ENCODE data around the gene ATE1.
A peak's percentile ranks its signal among the peaks of the same experiment; 100 is the strongest.
"Not testable (repeated sequence)": the region's sequence is repeated elsewhere in the genome, so short reads cannot be mapped to it uniquely, and the experiment has no call there.

The ATE1 gene

DNA sequence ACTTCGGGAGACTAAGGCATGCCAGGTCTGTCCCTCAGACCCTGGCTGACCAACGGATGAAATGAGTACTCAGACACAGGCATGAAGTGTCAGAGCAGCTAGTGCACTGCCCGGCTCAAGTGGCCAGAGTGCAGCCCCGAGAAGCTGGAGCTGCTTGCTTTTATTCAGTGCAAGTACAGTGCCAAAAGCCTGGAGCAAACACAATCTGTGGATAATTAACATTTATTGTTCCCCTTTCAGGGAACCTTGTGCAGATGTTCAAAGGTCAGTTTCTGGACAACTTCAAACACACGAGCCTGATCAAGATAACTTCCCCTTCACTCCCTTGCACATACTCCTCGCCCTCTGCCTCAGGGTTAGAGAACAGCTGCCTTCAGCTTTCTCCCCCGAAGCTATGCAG, 7.9 kb upstream of the ATE1 start:
- in situ Hi-C loops (cut with MboI; ENCODE audit: low pct_unique_long_range_greater_than_20kb, low sequenced_read_pairs), result no loop called here
- peak; percentile 52 for DNase-seq

DNA sequence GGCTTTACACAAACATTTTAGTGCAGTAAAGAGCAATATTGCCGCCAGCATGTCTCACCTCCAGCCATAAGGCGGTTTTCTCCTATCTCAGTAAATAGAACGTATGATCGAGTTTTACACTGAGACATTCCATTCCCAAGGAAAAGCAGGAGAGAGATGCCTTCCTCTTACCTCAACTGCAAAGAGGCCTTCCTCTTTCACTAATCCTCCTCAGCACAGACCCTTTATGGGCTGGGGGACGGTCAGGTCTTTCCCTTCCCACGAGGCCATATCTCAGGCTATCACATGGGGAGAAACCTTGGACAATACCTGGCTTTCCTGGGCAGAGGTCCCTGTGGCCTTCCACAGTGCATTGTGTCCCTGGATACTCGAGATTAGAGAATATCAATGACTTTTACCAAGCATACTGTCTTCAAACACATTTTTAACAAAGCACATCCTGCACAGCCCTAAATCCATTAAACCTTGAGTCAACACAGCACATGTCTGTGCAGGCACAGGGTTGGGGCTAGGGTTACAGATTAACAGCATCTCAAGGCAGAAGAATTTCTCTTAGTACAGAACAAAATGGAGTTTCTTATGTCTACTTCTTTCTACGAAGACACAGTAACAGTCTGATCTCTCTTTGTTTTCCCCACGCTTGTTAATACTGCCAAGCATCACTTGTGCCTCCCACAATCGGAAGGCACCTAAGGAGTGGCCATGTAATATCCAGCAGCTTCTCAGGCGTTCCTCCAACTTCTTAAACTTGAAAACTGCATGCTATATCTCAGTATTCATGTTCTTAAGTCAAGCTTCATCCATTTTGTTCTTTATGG, 2.6 kb upstream of the ATE1 start:
- in situ Hi-C loops (cut with MboI; ENCODE audit: low pct_unique_long_range_greater_than_20kb, low sequenced_read_pairs); DNase-seq: not testable (repeated sequence)

DNA sequence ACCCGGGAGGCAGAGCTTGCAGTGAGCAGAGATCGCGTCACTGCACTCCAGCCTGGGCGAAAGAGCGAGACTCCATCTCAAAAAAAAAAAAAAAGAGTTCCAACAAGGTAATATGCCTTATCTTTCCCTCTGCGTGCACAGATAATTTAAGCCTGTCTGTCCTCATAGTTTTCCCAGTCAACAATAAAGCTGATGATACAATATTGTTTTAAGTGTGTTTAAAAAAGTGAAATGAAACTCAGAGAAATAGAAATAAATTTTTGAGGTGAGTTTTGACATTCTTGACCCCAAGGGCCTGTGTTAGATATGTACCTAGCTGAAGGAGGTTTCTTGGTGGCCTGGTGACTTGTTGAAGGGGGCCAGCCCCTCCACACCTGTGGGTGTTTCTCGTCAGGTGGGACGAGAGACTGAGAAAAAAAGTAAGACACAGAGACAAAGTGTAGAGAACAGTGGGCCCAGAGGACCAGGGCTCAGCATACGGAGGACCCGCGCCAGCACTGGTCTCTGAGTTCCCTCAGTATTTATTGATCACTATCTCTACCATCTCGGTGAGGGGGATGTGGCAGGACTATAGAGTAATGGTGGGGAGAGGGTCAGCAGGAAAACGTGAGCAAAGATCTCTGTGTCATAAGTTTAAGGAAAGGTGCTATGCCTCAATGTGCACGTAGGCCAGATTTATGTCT, 1.9 kb upstream of the ATE1 start:
- DNase-seq; in situ Hi-C loops (cut with MboI; ENCODE audit: low pct_unique_long_range_greater_than_20kb, low sequenced_read_pairs): not testable (repeated sequence)

DNA sequence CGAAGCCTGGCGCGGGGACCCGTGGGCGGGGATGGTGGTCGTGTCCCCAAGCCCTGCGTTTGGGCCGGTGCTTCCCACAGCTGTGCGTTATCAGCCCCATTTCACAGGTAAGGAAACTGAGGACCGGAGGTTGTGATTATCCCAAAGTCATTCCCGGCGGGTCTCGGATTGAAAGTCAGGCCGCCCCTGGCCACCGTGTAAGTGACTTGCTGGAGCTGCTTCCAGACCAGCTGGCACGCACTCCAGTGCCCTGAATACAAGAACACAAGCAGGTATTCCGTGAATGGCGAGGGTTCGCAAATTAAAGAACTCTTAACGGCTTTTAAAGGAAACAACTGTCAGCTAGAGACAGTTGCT, 675 bp upstream of the ATE1 start:
- peak; percentile 40 for DNase-seq
- in situ Hi-C loops (cut with MboI; ENCODE audit: low pct_unique_long_range_greater_than_20kb, low sequenced_read_pairs), result no loop called here

DNA sequence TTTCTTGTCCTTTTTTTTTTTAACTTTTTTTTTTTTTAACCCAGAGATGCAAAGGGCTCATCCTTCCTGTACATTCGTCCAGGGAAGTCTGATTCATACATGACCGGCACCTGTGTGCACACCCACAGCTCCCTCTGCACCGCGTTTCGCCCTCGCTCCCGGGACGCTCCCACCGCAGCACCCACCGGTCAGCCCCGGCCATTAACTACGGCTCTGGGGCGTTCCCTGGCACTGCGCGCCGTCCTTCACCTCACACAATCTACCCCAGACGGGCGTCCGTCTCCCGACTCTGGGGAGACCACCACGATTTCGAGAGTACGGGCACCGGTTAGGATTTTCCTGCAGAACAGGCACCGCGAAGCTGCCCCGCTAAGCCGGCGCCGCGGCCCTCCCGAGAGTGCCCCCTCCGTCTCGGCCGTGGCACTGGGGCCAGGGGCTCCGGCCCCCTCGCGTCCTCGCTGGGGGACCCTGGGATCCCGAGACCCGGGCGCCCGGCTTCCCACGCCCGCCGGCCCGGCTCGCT, 452 bp downstream of the ATE1 start:
- in situ Hi-C loops (cut with MboI; ENCODE audit: low pct_unique_long_range_greater_than_20kb, low sequenced_read_pairs), result no loop called here
- DNase-seq, result peak; percentile 61

DNA sequence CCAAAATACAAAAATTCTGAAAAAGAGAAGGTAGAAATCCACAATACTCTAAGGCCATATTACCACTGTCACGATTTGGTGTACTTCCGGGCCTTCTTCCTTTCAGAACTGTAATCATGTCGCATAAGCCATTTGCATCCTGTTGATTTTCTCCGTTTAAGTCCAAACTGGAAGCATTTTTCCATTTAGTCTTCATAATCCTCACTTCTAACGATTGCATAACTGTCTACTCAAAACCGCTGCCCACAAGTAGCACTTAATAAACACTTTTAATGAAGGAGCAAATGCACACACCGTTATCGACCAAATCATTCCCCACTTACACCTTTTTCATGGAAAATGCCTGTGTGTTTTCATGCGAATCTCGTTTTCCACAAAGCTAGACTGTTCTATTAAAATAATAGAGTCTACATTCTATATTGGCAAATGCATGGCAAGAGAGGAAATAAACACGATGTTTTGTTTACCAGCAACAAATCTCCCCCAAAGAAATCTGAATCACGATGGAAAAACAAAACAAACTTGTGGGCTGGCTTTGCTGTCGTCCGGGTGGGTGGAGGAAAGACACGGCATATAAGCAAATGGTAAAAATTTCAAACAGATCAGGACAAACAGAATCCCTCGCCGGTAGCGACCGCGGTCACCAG, 1.0 kb downstream of the ATE1 start:
- in situ Hi-C loops (cut with MboI; ENCODE audit: low pct_unique_long_range_greater_than_20kb, low sequenced_read_pairs), result no loop called here
- DNase-seq, result no peak

DNA sequence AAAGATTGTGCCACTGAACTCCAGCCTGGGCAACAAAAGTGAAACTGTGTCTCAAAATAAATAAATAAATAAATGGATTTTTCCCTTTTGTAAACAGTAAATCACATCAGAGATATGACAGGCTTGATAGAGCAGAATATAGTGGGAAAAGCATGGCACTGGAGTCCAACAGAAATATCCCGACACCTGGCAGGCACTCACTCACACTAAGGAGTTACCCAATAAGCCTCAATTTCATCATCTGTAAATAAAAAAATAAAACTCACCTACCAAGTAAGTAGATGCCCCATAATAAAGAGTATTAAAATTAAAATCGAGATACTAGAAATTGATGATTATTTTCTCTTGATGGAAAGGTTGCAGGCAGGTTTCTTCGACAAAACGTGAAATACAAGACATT, 1.7 kb downstream of the ATE1 start:
- in situ Hi-C loops (cut with MboI; ENCODE audit: low pct_unique_long_range_greater_than_20kb, low sequenced_read_pairs), result no loop called here
- DNase-seq, result no peak

DNA sequence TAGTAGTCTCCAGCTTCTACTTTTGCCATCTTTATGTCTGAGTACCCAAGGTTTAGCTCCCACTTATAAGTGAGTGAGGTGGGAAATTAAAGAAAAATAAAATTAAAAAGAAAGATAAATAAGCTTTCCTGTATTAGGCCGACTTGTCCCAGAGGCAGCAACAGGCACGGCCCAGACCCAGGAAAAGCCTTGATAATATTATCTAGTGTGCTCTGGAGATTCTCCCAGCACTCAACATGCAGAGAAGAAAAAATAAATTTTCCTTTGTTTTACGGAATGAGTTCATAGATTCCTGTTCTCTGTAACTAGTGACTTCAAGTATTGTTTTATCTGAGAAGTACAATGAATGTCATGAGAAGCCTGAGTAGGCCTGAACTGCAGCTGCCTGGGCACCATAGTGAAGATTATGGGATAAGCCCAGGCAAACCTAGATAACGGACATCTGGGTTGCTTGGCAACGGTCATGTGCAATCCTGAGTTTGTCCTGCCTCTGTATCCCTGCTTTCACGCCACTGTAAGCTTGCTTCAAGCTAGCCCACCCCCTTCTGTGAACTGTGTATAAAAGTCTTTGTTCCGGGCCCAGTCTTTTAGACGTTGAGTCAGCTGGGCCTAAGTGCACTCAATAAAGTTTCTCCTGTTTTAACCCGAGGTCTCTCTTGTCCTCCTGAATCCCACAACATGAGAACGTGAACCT, 6.4 kb downstream of the ATE1 start:
- no peak for DNase-seq
- in situ Hi-C loops (cut with MboI; ENCODE audit: low pct_unique_long_range_greater_than_20kb, low sequenced_read_pairs), result loop anchor here (25.0 kb wide), 1 partner anchor 984 kb away; no protein-coding TSS in a partner anchor

DNA sequence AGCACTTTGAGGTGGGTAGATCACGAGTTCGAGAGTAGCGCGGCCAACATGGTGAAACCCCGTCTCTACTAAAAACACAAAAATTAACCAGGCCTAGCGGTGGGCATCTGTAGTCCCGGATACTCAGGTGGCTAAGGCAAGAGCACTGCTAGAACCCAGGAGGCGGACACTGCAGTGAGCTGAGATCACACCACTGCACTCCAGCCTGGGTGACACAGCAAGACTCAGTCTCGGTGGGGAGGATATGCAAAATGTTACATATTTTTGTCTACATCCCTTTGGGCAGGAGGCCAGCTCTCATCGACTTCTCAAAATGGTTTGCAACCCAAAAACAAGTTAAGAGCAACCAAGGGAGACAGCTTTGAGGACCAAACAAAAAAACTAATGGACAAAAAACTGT, 8.2 kb downstream of the ATE1 start:
- in situ Hi-C loops (cut with MboI; ENCODE audit: low pct_unique_long_range_greater_than_20kb, low sequenced_read_pairs), result loop anchor here (25.0 kb wide), 1 partner anchor 982 kb away; no protein-coding TSS in a partner anchor

DNA sequence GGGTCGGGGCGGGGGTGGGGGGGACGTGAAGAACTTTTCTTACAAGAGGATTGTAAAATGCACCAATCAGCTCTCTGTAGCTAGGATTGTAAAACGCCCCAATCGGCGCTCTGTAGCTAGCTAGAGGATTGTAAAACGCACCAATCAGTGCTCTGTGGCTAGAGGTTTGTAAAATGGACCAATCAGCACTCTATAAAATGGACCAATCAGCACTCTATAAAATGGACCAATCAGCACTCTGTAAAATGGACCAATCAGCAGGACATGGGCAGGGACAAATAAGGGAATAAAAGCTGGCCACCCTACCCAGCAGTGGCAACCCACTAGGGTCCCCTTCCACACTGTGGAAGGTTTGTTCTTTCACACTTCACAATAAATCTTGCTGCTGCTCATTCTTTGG, 9.0 kb downstream of the ATE1 start:
- not testable (repeated sequence) for DNase-seq
- in situ Hi-C loops (cut with MboI; ENCODE audit: low pct_unique_long_range_greater_than_20kb, low sequenced_read_pairs), result loop anchor here (25.0 kb wide), 1 partner anchor 981 kb away; no protein-coding TSS in a partner anchor

More for the DNA sequence above, 8.2 kb downstream of the ATE1 start:
- DNase-seq, result no peak

DNA sequence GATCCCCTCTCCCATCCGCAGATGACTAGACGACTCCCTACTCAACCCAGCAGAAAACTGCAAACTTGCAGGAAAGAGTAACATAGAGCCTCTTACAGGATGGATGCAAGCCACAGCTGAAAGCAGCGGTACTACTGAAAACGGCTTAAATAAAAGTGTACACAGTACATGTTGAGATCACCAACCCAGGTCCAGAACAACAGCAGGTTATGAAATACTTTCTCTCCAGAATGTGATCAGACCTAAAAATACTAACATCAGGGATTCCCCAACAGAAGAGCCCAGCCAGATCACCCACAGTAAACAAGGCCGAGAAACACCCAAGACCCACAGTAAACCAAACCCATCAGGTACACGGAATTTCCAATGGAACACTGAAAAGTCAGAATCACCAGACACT, 13.2 kb downstream of the ATE1 start:
- in situ Hi-C loops (cut with MboI; ENCODE audit: low pct_unique_long_range_greater_than_20kb, low sequenced_read_pairs), result loop anchor here (25.0 kb wide), 1 partner anchor 977 kb away; no protein-coding TSS in a partner anchor

DNA sequence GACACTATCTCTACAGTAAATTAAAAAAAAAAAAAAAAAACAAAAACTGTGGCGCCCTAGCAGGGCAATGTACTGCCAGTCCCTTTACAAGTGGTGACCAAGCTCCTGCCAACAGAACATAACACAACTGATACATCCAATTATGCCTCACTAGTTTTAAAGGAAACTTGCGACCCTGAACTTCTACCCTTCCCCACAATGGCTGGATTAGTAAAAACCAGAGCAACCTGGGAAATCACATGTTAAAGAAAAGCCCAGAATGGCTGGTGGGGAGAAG, 16.5 kb downstream of the ATE1 start:
- in situ Hi-C loops (cut with MboI; ENCODE audit: low pct_unique_long_range_greater_than_20kb, low sequenced_read_pairs), result loop anchor here (25.0 kb wide), 1 partner anchor 974 kb away; no protein-coding TSS in a partner anchor
- DNase-seq, result no peak

More for the DNA sequence above, 13.2 kb downstream of the ATE1 start:
- DNase-seq, result no peak

DNA sequence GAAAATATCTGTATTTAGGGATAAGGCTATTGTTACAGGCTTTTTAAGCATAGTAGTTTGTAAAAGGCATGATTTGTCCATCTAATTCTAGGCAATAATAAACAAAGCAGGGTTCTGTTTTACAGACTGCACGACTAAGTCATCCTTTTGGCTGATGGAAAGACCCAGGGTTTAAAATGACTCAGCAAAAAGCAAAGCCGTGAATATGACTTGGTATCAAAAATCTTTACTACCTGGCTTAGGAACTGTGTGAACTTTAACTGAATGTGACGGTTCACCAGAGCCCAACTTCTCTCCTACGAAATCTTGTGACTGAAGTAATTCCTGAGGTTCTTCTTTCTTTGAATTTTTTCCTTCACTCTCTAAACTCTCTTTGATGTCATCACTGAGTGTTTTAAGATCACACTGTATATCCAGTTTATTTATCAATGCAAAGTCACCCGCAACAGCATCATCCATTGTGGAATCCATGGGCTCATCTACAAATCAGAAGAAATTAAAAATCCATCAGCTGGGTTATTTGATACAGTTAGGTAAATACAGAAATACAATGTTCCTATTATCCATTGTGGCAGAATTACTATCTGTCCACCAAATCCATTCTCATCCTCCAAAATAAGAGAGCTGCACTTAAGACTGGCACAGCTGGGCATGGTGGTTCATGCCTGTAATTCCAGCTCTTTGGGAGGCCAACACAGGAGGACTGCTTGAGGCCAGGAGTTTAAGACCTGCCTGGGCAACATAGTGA, 17.0 kb downstream of the ATE1 start:
- in situ Hi-C loops (cut with MboI; ENCODE audit: low pct_unique_long_range_greater_than_20kb, low sequenced_read_pairs), result loop anchor here (25.0 kb wide), 1 partner anchor 974 kb away; no protein-coding TSS in a partner anchor
- DNase-seq, result no peak

DNA sequence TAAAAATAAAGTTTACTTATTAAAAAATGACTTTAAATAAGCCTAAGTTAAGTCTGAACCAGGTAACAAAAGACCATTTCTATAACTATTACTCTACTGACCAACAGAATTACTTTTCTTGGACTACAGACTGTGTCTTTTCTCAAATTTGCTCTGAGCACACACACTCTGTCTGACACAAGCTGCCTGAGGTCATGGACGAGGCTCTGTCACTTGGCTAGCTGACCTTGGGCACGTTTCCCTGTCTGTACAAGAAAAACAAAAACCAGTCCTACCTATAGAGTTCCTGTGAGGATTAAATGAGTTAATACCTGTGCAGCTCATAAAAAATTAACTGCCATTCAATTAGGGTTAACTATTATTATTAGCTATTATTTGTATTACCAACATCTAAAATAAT, 22.9 kb downstream of the ATE1 start:
- no peak for DNase-seq
- in situ Hi-C loops (cut with MboI; ENCODE audit: low pct_unique_long_range_greater_than_20kb, low sequenced_read_pairs), result loop anchor here (25.0 kb wide), 1 partner anchor 968 kb away; no protein-coding TSS in a partner anchor

DNA sequence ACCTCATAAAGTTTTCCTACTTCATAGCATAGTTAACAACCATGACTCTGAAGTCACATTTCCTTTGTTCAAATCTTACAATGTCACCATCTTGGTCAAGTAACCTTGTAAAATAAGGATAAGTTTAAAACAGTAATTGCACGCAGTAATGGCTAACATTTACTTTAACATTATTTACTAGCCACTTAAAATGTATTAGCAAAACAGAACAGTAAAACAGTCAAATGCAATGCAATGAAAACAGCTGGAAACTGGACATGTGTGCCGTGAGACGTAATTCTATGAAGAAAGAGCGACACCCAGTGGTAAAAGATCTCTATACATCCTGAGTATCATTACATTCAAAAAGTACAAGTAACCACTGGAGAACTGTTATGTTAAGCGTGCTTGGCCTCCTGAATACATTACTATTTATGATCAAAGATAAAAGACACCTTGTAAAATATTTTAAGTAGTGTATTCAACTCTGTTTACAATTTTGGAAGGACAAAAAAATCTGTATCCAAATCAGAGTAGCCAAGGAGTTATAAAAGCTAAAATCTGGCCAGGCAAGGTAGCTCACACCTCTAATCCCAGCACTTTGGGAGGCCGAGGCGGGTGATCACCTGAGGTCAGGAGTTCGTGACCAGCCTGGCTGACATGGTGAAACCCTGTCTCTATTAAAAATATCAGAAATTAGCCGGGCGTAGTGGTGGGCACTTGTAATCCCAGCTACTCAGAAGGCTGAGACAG, 27.2 kb downstream of the ATE1 start:
- peak; percentile 78 for DNase-seq
- in situ Hi-C loops (cut with MboI; ENCODE audit: low pct_unique_long_range_greater_than_20kb, low sequenced_read_pairs), result loop anchor here (25.0 kb wide), 1 partner anchor 963 kb away; no protein-coding TSS in a partner anchor

DNA sequence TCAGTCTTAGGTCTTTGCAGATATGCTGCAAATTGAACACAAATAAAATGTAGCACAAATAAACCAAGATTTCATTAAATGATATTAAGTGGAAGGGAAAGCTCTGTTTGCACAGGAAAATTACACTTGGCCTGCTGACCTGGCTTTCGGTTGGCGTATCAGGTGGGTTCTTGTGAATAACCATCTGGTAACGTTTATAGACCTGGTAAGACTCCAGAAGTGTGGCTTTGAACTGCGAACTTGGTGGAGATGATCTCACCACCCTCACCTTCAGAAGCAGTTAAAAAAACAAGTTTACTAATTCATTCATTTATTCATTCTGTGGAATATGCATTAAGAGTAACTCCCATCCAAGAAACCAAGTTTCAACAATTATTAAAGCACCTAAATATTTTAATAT, 28.1 kb downstream of the ATE1 start:
- in situ Hi-C loops (cut with MboI; ENCODE audit: low pct_unique_long_range_greater_than_20kb, low sequenced_read_pairs), result loop anchor here (25.0 kb wide), 1 partner anchor 962 kb away; no protein-coding TSS in a partner anchor
- DNase-seq, result no peak

DNA sequence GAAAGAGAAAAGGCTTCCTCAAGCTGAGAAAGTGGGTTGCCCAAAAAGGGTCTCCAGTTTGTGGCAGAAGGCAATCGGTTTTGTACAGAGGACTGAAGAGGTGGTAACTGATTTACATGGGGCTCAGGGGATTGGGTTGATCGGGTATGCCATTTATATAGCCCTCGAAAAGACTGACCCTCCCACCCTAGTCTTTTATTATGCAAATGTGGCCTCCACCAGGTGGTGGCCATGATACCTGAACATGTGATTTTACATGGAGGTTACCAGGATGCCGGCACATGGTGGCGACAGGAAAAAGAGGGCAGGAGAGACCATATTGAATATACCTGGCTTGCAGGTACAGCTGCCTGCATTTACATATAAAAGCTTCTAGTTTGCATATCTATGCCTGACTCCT, 36.7 kb downstream of the ATE1 start:
- DNase-seq, result no peak
- in situ Hi-C loops (cut with MboI; ENCODE audit: low pct_unique_long_range_greater_than_20kb, low sequenced_read_pairs), result no loop called here

DNA sequence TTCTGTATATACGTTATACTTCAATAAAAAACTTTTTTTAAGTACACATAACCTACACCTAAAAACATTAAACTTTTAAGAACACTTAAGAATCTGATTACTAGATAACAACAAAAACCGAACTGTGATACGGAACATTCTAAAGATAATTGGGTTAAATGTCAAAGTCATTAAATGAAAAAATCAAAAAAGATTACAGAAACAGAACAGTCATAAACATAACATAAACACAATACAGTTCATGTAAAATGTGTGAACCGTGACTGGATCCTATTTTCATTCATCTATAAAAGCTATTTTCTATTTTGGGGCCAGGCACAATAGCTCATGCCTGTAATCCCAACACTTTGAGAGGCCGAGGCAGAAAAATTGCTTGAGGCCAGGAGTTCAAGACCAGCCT, 38.6 kb downstream of the ATE1 start:
- in situ Hi-C loops (cut with MboI; ENCODE audit: low pct_unique_long_range_greater_than_20kb, low sequenced_read_pairs), result no loop called here
- no peak for DNase-seq

Measured in KBM-7 (cell line).